ENCODE results near the gene ZNF497. TPM values are rescaled to one million over a fixed set of nuclear protein-coding genes. Genes with fewer than 3 reads are reported as not detected.
"Not testable (repeated sequence)": the region's sequence is repeated elsewhere in the genome, so short reads cannot be mapped to it uniquely, and the experiment has no call there.

Gene ZNF497
- total RNA-seq, 2 experiments from 2014 or later: 1.7 to 2.1 TPM

- ATAC-seq (ENCODE audit: low read depth): peak; percentile 91
- POLR2A ChIA-PET: interaction anchor here (0.5 to 3.0 kb wide), 9 partner anchors 9 to 134 kb away, joined by 3 to 20 read pairs (median 4); partner anchors contain the start of genes RNF225 and ZNF497
- DNase-seq: peak; percentile 92
- no peaks in the 10 kb centered on the region for H3K9me3 Mint-ChIP-seq
- H3K27ac Mint-ChIP-seq: peak within 1 kb of the TSS; percentile 96
- H3K36me3 Mint-ChIP-seq: peaks cover 18% of the 10 kb centered on the region
- H3K27me3 Mint-ChIP-seq: no peaks in the 10 kb centered on the region
- peak within 1 kb of the TSS; percentile 96 for H3K4me3 Mint-ChIP-seq
- H3K4me1 Mint-ChIP-seq: peaks cover 32% of the 10 kb centered on the region
These were observed 24.2 kb upstream of the ZNF497 start, which contains the start of gene RPS5 for GRCh38 chr19:58386576-58387337. TSS of gene RPS5 (plus strand) at chr19:58387269. CDS start at chr19:58388138, 869 bp downstream.

- no peaks in the 10 kb centered on the region for H3K27me3 Mint-ChIP-seq
- H3K36me3 Mint-ChIP-seq: peaks cover 15% of the 10 kb centered on the region
- H3K4me3 Mint-ChIP-seq: peak overlapping the region; percentile 96
- POLR2A ChIA-PET: interaction anchor here (0.6 to 3.0 kb wide), 6 partner anchors 23 to 134 kb away, joined by 3 to 20 read pairs (median 4); partner anchors contain the start of gene ZNF497
- H3K9me3 Mint-ChIP-seq: no peaks in the 10 kb centered on the region
- ATAC-seq (ENCODE audit: low read depth) (no peak), DNase-seq (no peak)
- peaks cover 32% of the 10 kb centered on the region for H3K4me1 Mint-ChIP-seq
- peak overlapping the region; percentile 96 for H3K27ac Mint-ChIP-seq
These were observed 23.5 kb upstream of the ZNF497 start for GRCh38 chr19:58385891-58386575.

- peaks cover 27% of the 10 kb centered on the region for H3K4me1 Mint-ChIP-seq
These were observed 22.9 kb upstream of the ZNF497 start for GRCh38 chr19:58385313-58385890.

GRCh38 chr19:58382997-58383603 is 20.5 kb upstream of the ZNF497 start:
- POLR2A ChIA-PET: interaction anchor here (0.7 to 4.2 kb wide), 2 partner anchors 20 to 27 kb away, joined by 3 to 34 read pairs; partner anchors contain the start of gene ZNF497
- Mint-ChIP-seq H3K36me3 (peaks cover 3% of the 10 kb centered on the region), H3K4me1 (peaks cover 25% of the 10 kb centered on the region), H3K4me3 (peak overlapping the region; percentile 56), H3K27me3 (no peaks in the 10 kb centered on the region), H3K9me3 (no peaks in the 10 kb centered on the region), H3K27ac (peak overlapping the region; percentile 48)
- no peak for ATAC-seq (ENCODE audit: low read depth)
- no peak for DNase-seq

More at GRCh38 chr19:58385313-58385890, 22.9 kb upstream of the ZNF497 start:
- ATAC-seq (ENCODE audit: low read depth) (no peak), DNase-seq (no peak)
- Mint-ChIP-seq H3K4me3 (peak overlapping the region; percentile 96), H3K27ac (peak overlapping the region; percentile 96), H3K36me3 (peaks cover 11% of the 10 kb centered on the region), H3K9me3 (no peaks in the 10 kb centered on the region), H3K27me3 (no peaks in the 10 kb centered on the region)
- POLR2A ChIA-PET: interaction anchor here (0.8 to 3.0 kb wide), 3 partner anchors 23 to 135 kb away, joined by 3 to 20 read pairs (median 5); partner anchors contain the start of gene ZNF497

GRCh38 chr19:58381460-58382212 is 19.1 kb upstream of the ZNF497 start:
- Mint-ChIP-seq H3K9me3 (no peaks in the 10 kb centered on the region), H3K27me3 (no peaks in the 10 kb centered on the region), H3K36me3 (no peaks in the 10 kb centered on the region), H3K27ac (peak overlapping the region; percentile 90), H3K4me1 (peaks cover 19% of the 10 kb centered on the region), H3K4me3 (peak overlapping the region; percentile 92)
- ATAC-seq (ENCODE audit: low read depth) (no peak), DNase-seq (no peak)
- POLR2A ChIA-PET: interaction anchor here (0.6 to 4.2 kb wide), 9 partner anchors 11 to 419 kb away, joined by 3 to 34 read pairs (median 4); partner anchors contain the start of genes ZNF274, ZNF497 and ZNF584

- Mint-ChIP-seq H3K27ac (peak within 1 kb of the TSS; percentile 96), H3K4me3 (peak within 1 kb of the TSS; percentile 92), H3K36me3 (no peaks in the 10 kb centered on the region), H3K9me3 (no peaks in the 10 kb centered on the region), H3K27me3 (no peaks in the 10 kb centered on the region), H3K4me1 (peaks cover 17% of the 10 kb centered on the region)
- ATAC-seq (ENCODE audit: low read depth) (peak; percentile 93), DNase-seq (peak; percentile 95)
- POLR2A ChIA-PET: interaction anchor here (0.5 to 4.2 kb wide), 11 partner anchors 11 to 645 kb away, joined by 3 to 34 read pairs (median 4); partner anchors contain the start of genes ZNF274, ZNF497, ZNF584 and ZSCAN22
These were observed 18.3 kb upstream of the ZNF497 start, which contains the start of gene ZNF837 for GRCh38 chr19:58380662-58381459. TSS of gene ZNF837 (minus strand) at chr19:58381030. CDS start at chr19:58369332, 11,698 bp downstream.

GRCh38 chr19:58380037-58380661 is 17.6 kb upstream of the ZNF497 start:
- no peaks in the 10 kb centered on the region for H3K27me3 Mint-ChIP-seq
- peak overlapping the region; percentile 96 for H3K27ac Mint-ChIP-seq
- POLR2A ChIA-PET: interaction anchor here (0.5 to 4.2 kb wide), 8 partner anchors 17 to 644 kb away, joined by 3 to 34 read pairs (median 3); partner anchors contain the start of genes ZBTB45, ZNF132, ZNF497 and ZSCAN22
- peaks cover 13% of the 10 kb centered on the region for H3K4me1 Mint-ChIP-seq
- H3K9me3 Mint-ChIP-seq: no peaks in the 10 kb centered on the region
- ATAC-seq (ENCODE audit: low read depth) (no peak), DNase-seq (no peak)
- H3K4me3 Mint-ChIP-seq: peak overlapping the region; percentile 92
- no peaks in the 10 kb centered on the region for H3K36me3 Mint-ChIP-seq

GRCh38 chr19:58379246-58379645 is 16.7 kb upstream of the ZNF497 start:
- H3K4me3 Mint-ChIP-seq: peak overlapping the region; percentile 92

GRCh38 chr19:58376724-58377123 is 14.2 kb upstream of the ZNF497 start:
- not testable (repeated sequence) for H3K27me3 Mint-ChIP-seq; H3K4me1 Mint-ChIP-seq; H3K36me3 Mint-ChIP-seq; H3K4me3 Mint-ChIP-seq; H3K9me3 Mint-ChIP-seq; H3K27ac Mint-ChIP-seq; DNase-seq; ATAC-seq (ENCODE audit: low read depth)
- POLR2A ChIA-PET: interaction anchor here (0.7 to 2.2 kb wide), 3 partner anchors 14 to 148 kb away, joined by 3 to 7 read pairs (median 3); partner anchors contain the start of gene ZNF497

More at GRCh38 chr19:58379246-58379645, 16.7 kb upstream of the ZNF497 start:
- ATAC-seq (ENCODE audit: low read depth) (no peak), DNase-seq (no peak)
- Mint-ChIP-seq H3K27ac (peak overlapping the region; percentile 96), H3K36me3 (no peaks in the 10 kb centered on the region), H3K27me3 (no peaks in the 10 kb centered on the region), H3K4me1 (peaks cover 13% of the 10 kb centered on the region), H3K9me3 (no peaks in the 10 kb centered on the region)
- POLR2A ChIA-PET: interaction anchor here (0.6 to 4.2 kb wide), 4 partner anchors 16 to 61 kb away, joined by 3 to 34 read pairs (median 7); partner anchors contain the start of genes ZNF132, ZNF497 and ZSCAN22

GRCh38 chr19:58374200-58374599 is 11.6 kb upstream of the ZNF497 start:
- no peak for ATAC-seq (ENCODE audit: low read depth)

More at GRCh38 chr19:58374200-58374599, 11.6 kb upstream of the ZNF497 start:
- POLR2A ChIA-PET: interaction anchor here (1.0 to 3.1 kb wide), 2 partner anchors 11 to 170 kb away, joined by 3 to 14 read pairs; partner anchors contain the start of genes TRIM28 and ZNF497
- no peaks in the 10 kb centered on the region for H3K9me3 Mint-ChIP-seq
- no peaks in the 10 kb centered on the region for H3K4me1 Mint-ChIP-seq
- H3K4me3 Mint-ChIP-seq: no peak overlapping the region
- DNase-seq: no peak
- H3K27ac Mint-ChIP-seq: no peak overlapping the region
- H3K27me3 Mint-ChIP-seq: no peaks in the 10 kb centered on the region
- H3K36me3 Mint-ChIP-seq: no peaks in the 10 kb centered on the region
